ENCODE measurements around the gene IFNA17. TPM values are rescaled to one million over a fixed set of nuclear protein-coding genes. Genes with fewer than 3 reads are reported as not detected.
"Not testable (repeated sequence)": the region's sequence is repeated elsewhere in the genome, so short reads cannot be mapped to it uniquely, and the experiment has no call there.

IFNA17 gene
- total RNA-seq, 1 experiment from 2014 or later: not detected

DNA sequence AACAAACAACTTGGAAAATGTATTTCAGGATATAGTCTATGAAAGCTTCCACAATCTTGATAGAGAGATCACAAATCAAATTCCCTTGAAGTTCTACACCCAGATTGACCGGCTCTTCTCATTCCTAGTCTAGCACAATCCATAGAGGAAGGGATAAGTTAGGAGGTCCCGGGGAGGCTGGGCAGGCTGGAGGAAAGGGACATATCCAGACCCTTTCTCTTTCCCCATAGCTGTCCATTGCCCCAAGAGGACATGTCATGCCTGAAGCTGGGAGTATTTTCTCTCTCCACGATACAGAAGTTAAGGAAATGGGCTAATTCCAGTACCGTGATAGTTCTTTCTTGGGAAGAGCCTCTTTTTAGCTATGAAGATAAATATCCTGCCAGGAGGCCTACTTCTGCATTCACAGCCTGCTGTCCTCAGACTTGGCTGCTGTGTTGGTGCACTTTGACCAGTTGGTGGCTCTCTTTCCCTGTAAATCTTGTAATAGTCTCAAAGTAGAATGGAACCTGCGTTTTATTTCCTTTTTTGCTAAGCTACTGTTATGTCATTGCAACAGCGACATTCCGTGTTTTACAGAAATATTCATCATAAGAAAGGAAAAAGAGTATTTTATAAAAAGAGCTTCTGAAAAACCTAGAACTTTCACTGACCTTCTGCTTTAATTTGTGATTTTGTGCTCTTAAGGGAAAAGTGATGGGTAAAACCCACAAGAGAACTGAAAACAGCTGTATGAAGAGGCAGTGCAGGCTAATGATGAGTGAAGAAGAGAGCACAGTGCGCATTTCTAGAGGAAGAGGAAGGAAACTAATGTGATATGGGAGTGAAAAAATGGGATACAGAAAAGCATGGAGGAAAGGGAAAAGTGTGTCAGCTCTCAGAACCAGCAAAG lies 7.7 kb upstream of the IFNA17 start:
- H3K36me3 ChIP-seq (ENCODE audit: control insufficient read depth in 1 of 2, insufficient read depth in 2 of 2, low read length in 2 of 2); H3K27me3 ChIP-seq (ENCODE audit: insufficient read depth, low read length); H3K9me2 ChIP-seq (ENCODE audit: insufficient read depth); BruUV-seq (replicated peaks); H3K4me3 ChIP-seq (replicated peaks in 1 of 2; ENCODE audit: low read depth in 1 of 2, low read length in 2 of 2); H3K79me2 ChIP-seq (ENCODE audit: insufficient read depth, low read length); H3K4me1 ChIP-seq (ENCODE audit: control insufficient read depth in 1 of 2, insufficient read depth in 2 of 2, low read length in 2 of 2); H3K9me3 ChIP-seq (ENCODE audit: control insufficient read depth in 1 of 2, insufficient read depth in 1 of 2, low read depth in 1 of 2, low read length in 2 of 2); H3K9ac ChIP-seq (ENCODE audit: low read length); H4K20me1 ChIP-seq (ENCODE audit: insufficient read depth); H3K27ac ChIP-seq (ENCODE audit: low read depth, low read length): not testable (repeated sequence)
- peak; percentile 80 for TF ChIP-seq RAD21 (IDR thresholded peaks at IDR 0.05; ENCODE audit: low read depth)
- TF ChIP-seq, protein P1, sequence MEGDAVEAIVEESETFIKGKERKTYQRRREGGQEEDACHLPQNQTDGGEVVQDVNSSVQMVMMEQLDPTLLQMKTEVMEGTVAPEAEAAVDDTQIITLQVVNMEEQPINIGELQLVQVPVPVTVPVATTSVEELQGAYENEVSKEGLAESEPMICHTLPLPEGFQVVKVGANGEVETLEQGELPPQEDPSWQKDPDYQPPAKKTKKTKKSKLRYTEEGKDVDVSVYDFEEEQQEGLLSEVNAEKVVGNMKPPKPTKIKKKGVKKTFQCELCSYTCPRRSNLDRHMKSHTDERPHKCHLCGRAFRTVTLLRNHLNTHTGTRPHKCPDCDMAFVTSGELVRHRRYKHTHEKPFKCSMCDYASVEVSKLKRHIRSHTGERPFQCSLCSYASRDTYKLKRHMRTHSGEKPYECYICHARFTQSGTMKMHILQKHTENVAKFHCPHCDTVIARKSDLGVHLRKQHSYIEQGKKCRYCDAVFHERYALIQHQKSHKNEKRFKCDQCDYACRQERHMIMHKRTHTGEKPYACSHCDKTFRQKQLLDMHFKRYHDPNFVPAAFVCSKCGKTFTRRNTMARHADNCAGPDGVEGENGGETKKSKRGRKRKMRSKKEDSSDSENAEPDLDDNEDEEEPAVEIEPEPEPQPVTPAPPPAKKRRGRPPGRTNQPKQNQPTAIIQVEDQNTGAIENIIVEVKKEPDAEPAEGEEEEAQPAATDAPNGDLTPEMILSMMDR (IDR thresholded peaks at IDR 0.05 in 2 of 3, conservative IDR thresholded peaks at IDR 0.05 in 1 of 3; ENCODE audit: borderline replicate concordance in 1 of 3, insufficient read depth in 1 of 3, low read depth in 2 of 3, low read length in 2 of 3): peak; percentile 68 to 73 (median 68)
- peak; percentile 56 for DNase-seq (ENCODE audit: low read depth, low spot score)
- ChIA-PET POLR2A (interaction anchor here (0.7 kb wide), 1 partner anchor 285 kb away, joined by 3 read pairs; no protein-coding TSS in a partner anchor), RAD21 (ENCODE audit: low non-redundant PET in 1 of 2, low total read pairs in 2 of 2, uncharacterized antibody in 2 of 2, unreplicated experiment in 2 of 2) (interaction anchor here (0.6 to 1.0 kb wide), 3 partner anchors 83 to 558 kb away, joined by 3 to 4 read pairs (median 3); no protein-coding TSS in a partner anchor), CTCF (interaction anchor here (0.6 to 2.6 kb wide), 33 partner anchors 9 to 1008 kb away, joined by 3 to 22 read pairs (median 5); partner anchors contain the start of gene CDKN2B)
- intact Hi-C loops (cut with micrococcal nuclease): loop anchor here (1.0 to 10.0 kb wide), 2 partner anchors 270 to 559 kb away; no protein-coding TSS in a partner anchor
- peak; percentile 97 for ATAC-seq
- peak overlapping the region; percentile 44 for H3K4me2 ChIP-seq (ENCODE audit: low read length)
- peak overlapping the region; percentile 59 for H2AFZ ChIP-seq (ENCODE audit: low read depth, low read length, poor library complexity, severe bottlenecking)

DNA sequence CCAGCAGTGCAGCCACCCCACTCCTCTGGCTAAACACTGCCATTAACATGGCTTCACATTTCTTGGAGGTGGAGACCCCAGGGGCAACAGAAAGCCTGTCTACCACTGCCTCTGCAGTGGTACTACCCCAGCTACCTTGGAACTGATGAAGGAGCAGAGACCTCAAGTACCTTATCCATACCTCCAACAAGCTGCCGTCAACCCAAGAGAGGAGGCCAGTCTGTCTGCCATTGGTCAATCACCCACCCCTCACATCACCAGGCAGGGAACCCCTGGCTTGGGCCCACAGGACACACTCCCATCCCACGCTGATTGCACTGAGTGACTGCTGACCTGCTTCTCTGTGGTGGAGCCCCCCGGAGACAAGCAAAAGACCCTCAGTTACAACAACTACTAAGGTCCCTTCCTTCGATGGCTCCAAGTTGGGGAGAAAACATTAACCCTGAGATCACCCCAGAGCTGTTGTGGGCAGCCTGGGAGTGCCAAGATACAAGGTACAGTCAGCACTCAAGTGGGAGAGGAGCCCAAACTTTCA lies 6.2 kb upstream of the IFNA17 start:
- no TSS peak for BruUV-seq (replicated peaks)
- TF ChIP-seq CEBPB (IDR thresholded peaks at IDR 0.05; ENCODE audit: low read depth) (no peak), ZFX (IDR thresholded peaks at IDR 0.05) (no peak), FOSL1 (IDR thresholded peaks at IDR 0.05; ENCODE audit: low read depth) (no peak), EGR1 (IDR thresholded peaks at IDR 0.05; ENCODE audit: low read depth) (no peak)
- TF ChIP-seq, protein P2, sequence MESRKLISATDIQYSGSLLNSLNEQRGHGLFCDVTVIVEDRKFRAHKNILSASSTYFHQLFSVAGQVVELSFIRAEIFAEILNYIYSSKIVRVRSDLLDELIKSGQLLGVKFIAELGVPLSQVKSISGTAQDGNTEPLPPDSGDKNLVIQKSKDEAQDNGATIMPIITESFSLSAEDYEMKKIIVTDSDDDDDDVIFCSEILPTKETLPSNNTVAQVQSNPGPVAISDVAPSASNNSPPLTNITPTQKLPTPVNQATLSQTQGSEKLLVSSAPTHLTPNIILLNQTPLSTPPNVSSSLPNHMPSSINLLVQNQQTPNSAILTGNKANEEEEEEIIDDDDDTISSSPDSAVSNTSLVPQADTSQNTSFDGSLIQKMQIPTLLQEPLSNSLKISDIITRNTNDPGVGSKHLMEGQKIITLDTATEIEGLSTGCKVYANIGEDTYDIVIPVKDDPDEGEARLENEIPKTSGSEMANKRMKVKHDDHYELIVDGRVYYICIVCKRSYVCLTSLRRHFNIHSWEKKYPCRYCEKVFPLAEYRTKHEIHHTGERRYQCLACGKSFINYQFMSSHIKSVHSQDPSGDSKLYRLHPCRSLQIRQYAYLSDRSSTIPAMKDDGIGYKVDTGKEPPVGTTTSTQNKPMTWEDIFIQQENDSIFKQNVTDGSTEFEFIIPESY (IDR thresholded peaks at IDR 0.05; ENCODE audit: extremely low read depth, insufficient replicate concordance, low read length): no peak
- no peaks in the 10 kb centered on the region for H3K9me3 ChIP-seq (ENCODE audit: control insufficient read depth in 1 of 2, insufficient read depth in 1 of 2, low read depth in 1 of 2, low read length in 2 of 2)

More for the DNA sequence above, 6.2 kb upstream of the IFNA17 start:
- no peak for ATAC-seq
- Histone ChIP-seq H4K20me1 (ENCODE audit: insufficient read depth) (no peaks in the 10 kb centered on the region), H3K9ac (ENCODE audit: low read length) (no peak overlapping the region), H3K79me2 (ENCODE audit: insufficient read depth, low read length) (no peaks in the 10 kb centered on the region), H3K4me3 (replicated peaks in 1 of 2; ENCODE audit: low read depth in 1 of 2, low read length in 2 of 2) (no peak overlapping the region), H3K27me3 (ENCODE audit: insufficient read depth, low read length) (no peaks in the 10 kb centered on the region), H3K4me1 (ENCODE audit: control insufficient read depth in 1 of 2, insufficient read depth in 2 of 2, low read length in 2 of 2) (no peaks in the 10 kb centered on the region), H3K9me2 (ENCODE audit: insufficient read depth) (no peaks in the 10 kb centered on the region), H3K36me3 (ENCODE audit: control insufficient read depth in 1 of 2, insufficient read depth in 2 of 2, low read length in 2 of 2) (no peaks in the 10 kb centered on the region), H2AFZ (ENCODE audit: low read depth, low read length, poor library complexity, severe bottlenecking) (no peak overlapping the region), H3K4me2 (ENCODE audit: low read length) (no peak overlapping the region), H3K27ac (ENCODE audit: low read depth, low read length) (no peak overlapping the region)
- RAD21 ChIA-PET (ENCODE audit: low non-redundant PET in 1 of 2, low total read pairs in 2 of 2, uncharacterized antibody in 2 of 2, unreplicated experiment in 2 of 2): no interaction called here
- POLR2A ChIA-PET: no interaction called here
- no peak for DNase-seq (ENCODE audit: low read depth, low spot score)
- CTCF ChIA-PET: interaction anchor here (1.6 kb wide), 1 partner anchor 19 kb away, joined by 3 read pairs; no protein-coding TSS in a partner anchor
- intact Hi-C loops (cut with micrococcal nuclease): loop anchor here (10.0 kb wide), 1 partner anchor 561 kb away; no protein-coding TSS in a partner anchor
